Loucy (cell line): ENCODE measurements around the gene CD320.

Experiments
- H2AFZ ChIP-seq: fragments of 200-600 bp; sonication (generic); 2 replicates; pipeline ENCODE4 v1.6.0; 2016; ENCODE audit warnings: antibody characterized with exemption, mild to moderate bottlenecking, low read length, moderate library complexity
- H3F3A ChIP-seq: fragments of 200-600 bp; 2 replicates; pipeline ENCODE4 v1.6.0; 2016; ENCODE audit warnings: antibody characterized with exemption, low read depth, mild to moderate bottlenecking
- H3K27me3 ChIP-seq: fragments of 200-600 bp; sonication (generic); 2 replicates; pipeline ENCODE4 v1.6.1; 2014; ENCODE audit warnings: low read length, mild to moderate bottlenecking; ENCODE audit not compliant: insufficient read depth, poor library complexity, severe bottlenecking
- H3K36me3 ChIP-seq: fragments of 200-600 bp; sonication (generic); 2 replicates; pipeline ENCODE4 v1.6.1; 2016; ENCODE audit warnings: low read length; ENCODE audit not compliant: insufficient read depth
- H3K4me1 ChIP-seq: fragments of 200-600 bp; sonication (generic); 2 replicates; pipeline ENCODE4 v1.5.1; 2014; ENCODE audit warnings: low read length, mild to moderate bottlenecking; ENCODE audit not compliant: insufficient read depth, poor library complexity, severe bottlenecking
- H3K4me2 ChIP-seq: fragments of 200-600 bp; sonication (generic); 2 replicates; pipeline ENCODE4 v1.6.0; 2014; ENCODE audit warnings: antibody characterized with exemption, low read length, low read depth, mild to moderate bottlenecking; ENCODE audit not compliant: poor library complexity, severe bottlenecking
- H3K4me3 ChIP-seq: fragments of 200-600 bp; sonication (generic); 2 replicates; pipeline ENCODE4 v1.5.1; 2014; ENCODE audit warnings: low read length, mild to moderate bottlenecking, mixed read lengths; ENCODE audit not compliant: poor library complexity, severe bottlenecking
- H3K79me2 ChIP-seq: fragments of 200-600 bp; sonication (generic); 2 replicates; pipeline ENCODE4 v1.6.1; 2014; ENCODE audit warnings: low read length; ENCODE audit not compliant: insufficient read depth
- H3K9ac ChIP-seq: fragments of 200-600 bp; sonication (generic); 2 replicates; pipeline ENCODE4 v1.6.0; 2014; ENCODE audit warnings: mild to moderate bottlenecking, low read depth, low read length, moderate library complexity; ENCODE audit not compliant: poor library complexity, severe bottlenecking
- H3K9me2 ChIP-seq: fragments of 200-600 bp; sonication (generic); replicated peaks from 2 replicates; pipeline ENCODE4 v1.6.1; 2016; ENCODE audit warnings: low read depth, low read length, mixed read lengths
- H3K9me3 ChIP-seq: fragments of 200-600 bp; sonication (generic); 2 replicates; pipeline ENCODE4 v1.6.1; 2014; ENCODE audit warnings: mild to moderate bottlenecking, antibody characterized with exemption, low read length, low read depth; ENCODE audit not compliant: insufficient read depth
- H4K20me1 ChIP-seq: fragments of 200-600 bp; sonication (generic); 2 replicates; pipeline ENCODE4 v1.6.0; 2014; ENCODE audit warnings: antibody characterized with exemption, low read length, mild to moderate bottlenecking; ENCODE audit not compliant: insufficient read depth, poor library complexity, severe bottlenecking
- EZH2phosphoT487 ChIP-seq: fragments of 200-600 bp; IDR thresholded peaks from 2 replicates; pipeline ENCODE4 v1.6.1; 2018; ENCODE audit warnings: antibody characterized with exemption, mild to moderate bottlenecking, moderate library complexity, borderline replicate concordance
- TF ChIP-seq, protein P1 (sequence below): fragments of 200-600 bp; sonication (generic); conservative IDR thresholded peaks from 2 replicates; pipeline ENCODE4 v1.5.1; 2014; ENCODE audit warnings: mild to moderate bottlenecking, antibody characterized with exemption, low read length

Gene CD320

GRCh38 chr19:8259142-8259921 is 48.8 kb downstream of the CD320 start:
- TF ChIP-seq, protein P1, sequence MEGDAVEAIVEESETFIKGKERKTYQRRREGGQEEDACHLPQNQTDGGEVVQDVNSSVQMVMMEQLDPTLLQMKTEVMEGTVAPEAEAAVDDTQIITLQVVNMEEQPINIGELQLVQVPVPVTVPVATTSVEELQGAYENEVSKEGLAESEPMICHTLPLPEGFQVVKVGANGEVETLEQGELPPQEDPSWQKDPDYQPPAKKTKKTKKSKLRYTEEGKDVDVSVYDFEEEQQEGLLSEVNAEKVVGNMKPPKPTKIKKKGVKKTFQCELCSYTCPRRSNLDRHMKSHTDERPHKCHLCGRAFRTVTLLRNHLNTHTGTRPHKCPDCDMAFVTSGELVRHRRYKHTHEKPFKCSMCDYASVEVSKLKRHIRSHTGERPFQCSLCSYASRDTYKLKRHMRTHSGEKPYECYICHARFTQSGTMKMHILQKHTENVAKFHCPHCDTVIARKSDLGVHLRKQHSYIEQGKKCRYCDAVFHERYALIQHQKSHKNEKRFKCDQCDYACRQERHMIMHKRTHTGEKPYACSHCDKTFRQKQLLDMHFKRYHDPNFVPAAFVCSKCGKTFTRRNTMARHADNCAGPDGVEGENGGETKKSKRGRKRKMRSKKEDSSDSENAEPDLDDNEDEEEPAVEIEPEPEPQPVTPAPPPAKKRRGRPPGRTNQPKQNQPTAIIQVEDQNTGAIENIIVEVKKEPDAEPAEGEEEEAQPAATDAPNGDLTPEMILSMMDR, result no peak
- no peak for TF ChIP-seq EZH2phosphoT487
- H3K4me2 ChIP-seq, result no peak overlapping the region
- H4K20me1 ChIP-seq, result no peaks in the 10 kb centered on the region

DNA sequence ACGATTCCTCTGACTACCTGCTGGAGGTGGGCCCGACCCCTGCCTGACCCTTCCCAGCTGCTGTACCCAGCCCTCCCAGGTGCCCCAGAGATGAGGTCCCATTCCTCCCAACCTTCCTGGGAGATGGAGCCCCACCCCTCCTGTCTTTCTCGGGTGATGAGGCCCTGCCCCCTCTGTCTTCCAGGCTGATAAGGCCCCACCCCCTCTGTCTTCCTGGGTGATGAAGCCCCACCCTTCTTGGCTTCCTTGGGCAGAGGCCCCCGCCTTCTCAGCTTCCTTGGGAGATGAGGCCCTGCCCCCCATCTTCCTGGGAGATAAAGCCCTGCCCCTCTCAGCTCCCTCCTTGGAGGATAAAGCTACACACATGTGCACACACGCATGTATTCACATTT is 51.1 kb downstream of the CD320 start:
- H3F3A ChIP-seq, result no peaks in the 10 kb centered on the region
- TF ChIP-seq, protein P1, result no peak
- TF ChIP-seq EZH2phosphoT487, result no peak
- H3K4me1 ChIP-seq, result no peaks in the 10 kb centered on the region
- no peak overlapping the region for H3K4me3 ChIP-seq
- H3K27me3 ChIP-seq, result no peaks in the 10 kb centered on the region
- no peaks in the 10 kb centered on the region for H4K20me1 ChIP-seq
- peaks cover 11% of the 10 kb centered on the region; the same call in 1 of the 2 replicates for H3K79me2 ChIP-seq
- H3K9me3 ChIP-seq, result no peaks in the 10 kb centered on the region
- no peak overlapping the region for H3K9ac ChIP-seq
- no peak overlapping the region for H3K4me2 ChIP-seq
- no peak overlapping the region for H2AFZ ChIP-seq
- H3K9me2 ChIP-seq, result no peaks in the 10 kb centered on the region
- H3K36me3 ChIP-seq, result peaks cover 21% of the 10 kb centered on the region; the same call in 1 of the 2 replicates

More at GRCh38 chr19:8259142-8259921, 48.8 kb downstream of the CD320 start:
- Histone ChIP-seq H3K4me1 (no peaks in the 10 kb centered on the region), H3F3A (no peaks in the 10 kb centered on the region), H3K9me3 (no peaks in the 10 kb centered on the region), H3K9me2 (no peaks in the 10 kb centered on the region), H3K9ac (no peak overlapping the region), H3K4me3 (no peak overlapping the region), H2AFZ (no peak overlapping the region), H3K36me3 (peaks cover 27% of the 10 kb centered on the region; the same call in 1 of the 2 replicates), H3K27me3 (no peaks in the 10 kb centered on the region), H3K79me2 (peaks cover 22% of the 10 kb centered on the region; the same call in 1 of the 2 replicates)

- Histone ChIP-seq H2AFZ (no peak overlapping the region), H3K4me2 (no peak overlapping the region), H3K9me2 (no peaks in the 10 kb centered on the region), H4K20me1 (no peaks in the 10 kb centered on the region), H3K36me3 (peaks cover 21% of the 10 kb centered on the region; the same call in 1 of the 2 replicates), H3K9me3 (no peaks in the 10 kb centered on the region), H3K9ac (no peak overlapping the region), H3F3A (no peaks in the 10 kb centered on the region), H3K27me3 (no peaks in the 10 kb centered on the region), H3K4me3 (no peak overlapping the region), H3K4me1 (no peaks in the 10 kb centered on the region), H3K79me2 (peaks cover 11% of the 10 kb centered on the region; the same call in 1 of the 2 replicates)
- TF ChIP-seq, protein P1, result no peak
- TF ChIP-seq EZH2phosphoT487, result no peak
These were observed 51.7 kb downstream of the CD320 start for GRCh38 chr19:8256276-8257051.
